ENCODE results near the gene PRXL2B. TPM values are rescaled to one million over a fixed set of nuclear protein-coding genes. Genes with fewer than 3 reads are reported as not detected.

Gene PRXL2B
- polyA plus RNA-seq, 1 experiment = 10.2 TPM

DNA sequence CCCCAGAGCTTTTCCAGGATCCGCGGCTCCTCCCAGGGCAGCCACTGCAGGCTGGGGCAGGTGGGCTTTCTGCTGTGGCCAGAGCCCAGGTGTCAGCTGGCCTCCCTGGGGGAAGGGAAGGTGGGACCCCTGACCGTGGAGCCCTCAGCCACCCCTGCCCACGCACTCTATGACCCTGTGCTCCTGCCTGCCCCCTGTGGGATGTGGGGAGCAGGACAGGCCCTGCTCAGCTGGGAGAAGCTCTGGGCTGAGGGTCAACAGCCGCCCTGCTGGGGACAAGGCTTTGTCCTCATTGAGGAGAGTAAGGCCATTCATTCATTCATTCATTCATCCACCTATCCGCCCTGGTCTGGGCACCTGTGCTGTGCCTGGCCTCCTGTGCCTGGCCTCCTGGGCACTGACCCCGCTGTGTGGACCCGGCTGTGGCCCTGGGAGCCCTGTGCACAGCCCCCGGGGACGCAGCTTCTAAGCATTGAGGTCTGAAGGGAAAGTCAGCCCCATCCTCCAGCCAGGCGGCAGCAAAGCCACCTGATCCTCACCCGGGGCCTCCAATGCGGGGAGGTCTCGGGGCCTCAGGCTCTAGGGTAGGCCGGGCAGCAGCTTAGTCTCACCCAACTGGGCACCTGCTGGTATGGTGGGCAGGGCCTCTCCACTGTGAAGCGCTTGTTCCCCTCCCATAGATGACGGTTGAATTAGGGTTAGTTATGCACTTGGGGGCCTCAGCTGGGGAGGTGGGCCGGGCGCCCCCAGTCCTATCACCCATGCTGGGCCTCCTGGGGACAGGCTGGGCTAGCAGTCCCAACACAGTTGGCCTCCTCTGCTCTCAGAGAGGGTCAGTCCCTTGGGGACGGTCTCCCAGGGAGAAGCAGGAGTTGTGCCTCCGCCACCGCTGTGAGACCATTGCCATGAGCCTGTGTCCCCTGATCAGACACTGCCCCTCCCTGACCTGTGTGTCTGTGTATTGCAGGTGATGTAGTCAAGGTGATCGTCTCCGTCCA is 24.4 kb upstream of the PRXL2B start:
- POLR2A ChIA-PET = no interaction called here
- Histone ChIP-seq H3K27ac (ENCODE audit: low read depth, low read length) (no peak overlapping the region), H3K27me3 (ENCODE audit: control insufficient read depth, insufficient read depth, low read length) (peaks cover 23% of the 10 kb centered on the region), H3K9me3 (ENCODE audit: control insufficient read depth, insufficient read depth, low read length) (no peaks in the 10 kb centered on the region; the same call in 1 of the 2 replicates), H3K4me3 (ENCODE audit: low read depth, low read length) (no peak overlapping the region)
- CTCF ChIA-PET = no interaction called here
- TF ChIP-seq, protein P1, sequence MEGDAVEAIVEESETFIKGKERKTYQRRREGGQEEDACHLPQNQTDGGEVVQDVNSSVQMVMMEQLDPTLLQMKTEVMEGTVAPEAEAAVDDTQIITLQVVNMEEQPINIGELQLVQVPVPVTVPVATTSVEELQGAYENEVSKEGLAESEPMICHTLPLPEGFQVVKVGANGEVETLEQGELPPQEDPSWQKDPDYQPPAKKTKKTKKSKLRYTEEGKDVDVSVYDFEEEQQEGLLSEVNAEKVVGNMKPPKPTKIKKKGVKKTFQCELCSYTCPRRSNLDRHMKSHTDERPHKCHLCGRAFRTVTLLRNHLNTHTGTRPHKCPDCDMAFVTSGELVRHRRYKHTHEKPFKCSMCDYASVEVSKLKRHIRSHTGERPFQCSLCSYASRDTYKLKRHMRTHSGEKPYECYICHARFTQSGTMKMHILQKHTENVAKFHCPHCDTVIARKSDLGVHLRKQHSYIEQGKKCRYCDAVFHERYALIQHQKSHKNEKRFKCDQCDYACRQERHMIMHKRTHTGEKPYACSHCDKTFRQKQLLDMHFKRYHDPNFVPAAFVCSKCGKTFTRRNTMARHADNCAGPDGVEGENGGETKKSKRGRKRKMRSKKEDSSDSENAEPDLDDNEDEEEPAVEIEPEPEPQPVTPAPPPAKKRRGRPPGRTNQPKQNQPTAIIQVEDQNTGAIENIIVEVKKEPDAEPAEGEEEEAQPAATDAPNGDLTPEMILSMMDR (IDR thresholded peaks at IDR 0.05; ENCODE audit: low read depth, low read length) = no peak
- no peak for DNase-seq (ENCODE audit: low read depth, low spot score)

DNA sequence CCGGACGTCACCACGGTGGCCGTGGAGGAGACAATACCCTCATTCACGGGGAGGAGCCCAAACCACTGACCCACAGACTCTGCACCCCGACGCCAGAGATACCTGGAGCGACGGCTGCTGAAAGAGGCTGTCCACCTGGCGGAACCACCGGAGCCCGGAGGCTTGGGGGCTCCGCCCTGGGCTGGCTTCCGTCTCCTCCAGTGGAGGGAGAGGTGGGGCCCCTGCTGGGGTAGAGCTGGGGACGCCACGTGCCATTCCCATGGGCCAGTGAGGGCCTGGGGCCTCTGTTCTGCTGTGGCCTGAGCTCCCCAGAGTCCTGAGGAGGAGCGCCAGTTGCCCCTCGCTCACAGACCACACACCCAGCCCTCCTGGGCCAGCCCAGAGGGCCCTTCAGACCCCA is 23.4 kb upstream of the PRXL2B start:
- peaks cover 23% of the 10 kb centered on the region for H3K27me3 ChIP-seq (ENCODE audit: control insufficient read depth, insufficient read depth, low read length)
- H3K4me3 ChIP-seq (ENCODE audit: low read depth, low read length) = no peak overlapping the region
- TF ChIP-seq, protein P1 (IDR thresholded peaks at IDR 0.05; ENCODE audit: low read depth, low read length) = no peak
- no peaks in the 10 kb centered on the region; the same call in 1 of the 2 replicates for H3K9me3 ChIP-seq (ENCODE audit: control insufficient read depth, insufficient read depth, low read length)
- no peak overlapping the region for H3K27ac ChIP-seq (ENCODE audit: low read depth, low read length)
- no peak for DNase-seq (ENCODE audit: low read depth, low spot score)
- ChIA-PET CTCF (interaction anchor here (1.5 kb wide), 1 partner anchor 15 kb away, joined by 3 read pairs; no protein-coding TSS in a partner anchor), POLR2A (no interaction called here)

DNA sequence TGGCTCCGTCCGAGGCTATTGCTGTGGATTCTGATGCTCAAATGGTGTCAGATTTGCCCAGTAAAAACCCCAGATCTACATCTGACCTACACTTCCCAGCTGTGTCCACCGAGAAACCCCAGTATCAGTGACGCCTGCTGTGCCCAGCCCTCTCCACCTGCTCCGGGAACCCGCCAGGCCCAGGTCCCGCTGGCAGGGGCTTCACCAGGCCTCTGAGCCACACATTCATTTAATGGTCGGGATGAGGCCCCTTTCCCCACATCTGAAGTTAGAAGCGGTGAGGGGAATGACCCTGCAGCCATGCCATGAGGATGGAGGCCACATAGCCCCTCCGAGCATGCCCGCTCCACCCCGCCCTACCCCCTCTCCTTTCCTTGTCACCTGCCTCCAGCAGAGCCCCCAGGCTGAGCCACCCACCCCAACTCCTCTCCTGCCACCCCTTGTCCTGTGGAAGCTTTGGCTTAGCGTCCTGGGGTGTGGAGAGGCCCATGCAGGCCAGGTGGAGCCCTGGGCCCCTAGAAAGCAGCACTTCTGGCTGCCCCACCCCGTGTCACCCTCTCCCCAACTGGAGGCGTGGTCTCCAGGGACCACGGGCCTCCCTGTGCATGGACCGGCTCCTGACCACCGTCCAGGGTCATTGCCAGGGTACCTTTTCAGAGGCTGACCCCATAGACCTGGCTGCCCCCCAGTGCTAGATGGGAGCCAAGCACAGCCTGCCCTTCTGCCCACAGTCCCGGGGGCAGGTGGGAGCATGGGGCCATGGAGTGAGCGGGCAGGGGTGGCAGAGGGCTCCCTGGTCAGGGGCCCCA is 22.4 kb upstream of the PRXL2B start:
- DNase-seq (ENCODE audit: low read depth, low spot score) = no peak
- H3K9me3 ChIP-seq (ENCODE audit: control insufficient read depth, insufficient read depth, low read length) = no peaks in the 10 kb centered on the region; the same call in 1 of the 2 replicates
- ChIA-PET POLR2A (no interaction called here), CTCF (interaction anchor here (1.5 kb wide), 1 partner anchor 16 kb away, joined by 3 read pairs; no protein-coding TSS in a partner anchor)
- H3K4me3 ChIP-seq (ENCODE audit: low read depth, low read length) = no peak overlapping the region
- TF ChIP-seq, protein P1 (IDR thresholded peaks at IDR 0.05; ENCODE audit: low read depth, low read length) = no peak
- peaks cover 28% of the 10 kb centered on the region for H3K27me3 ChIP-seq (ENCODE audit: control insufficient read depth, insufficient read depth, low read length)
- no peak overlapping the region for H3K27ac ChIP-seq (ENCODE audit: low read depth, low read length)

DNA sequence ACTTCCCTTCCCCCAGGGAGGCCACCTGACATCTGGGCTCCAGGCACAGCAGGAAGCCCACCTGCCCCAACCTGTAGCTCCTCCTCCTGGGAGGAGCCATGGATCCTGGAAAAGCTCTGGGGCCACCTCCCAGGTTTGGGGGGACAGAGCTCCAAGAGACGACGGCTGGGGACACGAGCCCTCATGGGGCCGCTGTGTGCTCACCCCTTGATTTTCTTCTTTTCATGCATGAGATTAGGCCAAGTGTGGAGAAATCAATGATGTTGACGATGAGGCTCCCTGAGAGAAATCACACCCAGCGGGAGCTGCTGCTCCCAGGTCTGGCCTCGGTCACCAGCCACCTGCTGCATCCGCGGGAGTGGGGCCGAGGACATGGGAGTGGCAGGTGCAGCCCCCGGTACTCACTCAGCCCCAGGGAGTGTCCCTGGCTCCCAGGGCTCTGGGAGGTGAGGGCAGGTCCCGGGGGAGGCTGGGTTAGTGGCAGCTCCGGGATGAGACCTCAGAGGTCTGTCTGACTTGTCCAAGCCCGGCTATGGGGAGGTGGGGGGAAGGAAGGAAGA is 21.7 kb upstream of the PRXL2B start:
- TF ChIP-seq, protein P1 (IDR thresholded peaks at IDR 0.05; ENCODE audit: low read depth, low read length) = no peak
- H3K27me3 ChIP-seq (ENCODE audit: control insufficient read depth, insufficient read depth, low read length) = peaks cover 28% of the 10 kb centered on the region
- no peak for DNase-seq (ENCODE audit: low read depth, low spot score)
- ChIA-PET POLR2A (no interaction called here), CTCF (interaction anchor here (1.5 kb wide), 1 partner anchor 16 kb away, joined by 3 read pairs; no protein-coding TSS in a partner anchor)
- no peaks in the 10 kb centered on the region; the same call in 1 of the 2 replicates for H3K9me3 ChIP-seq (ENCODE audit: control insufficient read depth, insufficient read depth, low read length)
- H3K4me3 ChIP-seq (ENCODE audit: low read depth, low read length) = no peak overlapping the region
- H3K27ac ChIP-seq (ENCODE audit: low read depth, low read length) = no peak overlapping the region

Data from AG04450 (cell line).